DMS53 (cell line): ENCODE data around the gene STH.
A peak's percentile ranks its signal among the peaks of the same experiment; 100 is the strongest.

Experiments used
- DNase-seq: peaks from one replicate; lab custom pipeline; 2025; lab: John Stamatoyannopoulos, UW

The STH gene

GRCh38 chr17:46027976-46028325 is 28.9 kb downstream of the STH start:
- DNase-seq = no peak

- DNase-seq = no peak
Observed at GRCh38 chr17:46028374-46028773, 29.3 kb downstream of the STH start.

- no peak for DNase-seq
Observed at GRCh38 chr17:46028981-46029565, 30.0 kb downstream of the STH start.

- no peak for DNase-seq
Observed at GRCh38 chr17:46029627-46030026, 30.6 kb downstream of the STH start.

- no peak for DNase-seq
Observed at GRCh38 chr17:46030752-46031151, 31.7 kb downstream of the STH start.

GRCh38 chr17:46031440-46031839 is 32.4 kb downstream of the STH start:
- no peak for DNase-seq

GRCh38 chr17:46031920-46032319 is 32.9 kb downstream of the STH start:
- no peak for DNase-seq

GRCh38 chr17:46032909-46033308 is 33.9 kb downstream of the STH start:
- DNase-seq = no peak

GRCh38 chr17:46033392-46033791 is 34.3 kb downstream of the STH start:
- no peak for DNase-seq

GRCh38 chr17:46035112-46035818 is 36.2 kb downstream of the STH start:
- DNase-seq = peak; percentile 66

GRCh38 chr17:46036491-46036890 is 37.4 kb downstream of the STH start:
- no peak for DNase-seq

- no peak for DNase-seq
Observed at GRCh38 chr17:46037722-46038255, 38.7 kb downstream of the STH start.

- DNase-seq = no peak
Observed at GRCh38 chr17:46038414-46038813, 39.4 kb downstream of the STH start.

GRCh38 chr17:46038937-46039336 is 39.9 kb downstream of the STH start:
- no peak for DNase-seq

GRCh38 chr17:46039592-46040186 is 40.6 kb downstream of the STH start:
- DNase-seq = no peak

- DNase-seq = no peak
Observed at GRCh38 chr17:46042246-46042645, 43.2 kb downstream of the STH start.

GRCh38 chr17:46042925-46043324 is 43.9 kb downstream of the STH start:
- DNase-seq = no peak

- DNase-seq = no peak
Observed at GRCh38 chr17:46043606-46044005, 44.6 kb downstream of the STH start.

GRCh38 chr17:46044286-46044928 is 45.4 kb downstream of the STH start:
- peak; percentile 91 for DNase-seq

- DNase-seq = no peak
Observed at GRCh38 chr17:46044989-46045388, 45.9 kb downstream of the STH start.

GRCh38 chr17:46045639-46046038 is 46.6 kb downstream of the STH start:
- peak; percentile 82 for DNase-seq

- DNase-seq = peak; percentile 22
Observed at GRCh38 chr17:46046957-46047356, 47.9 kb downstream of the STH start.

GRCh38 chr17:46047398-46047797 is 48.3 kb downstream of the STH start:
- DNase-seq = no peak
